ENCODE data around the gene CDC42BPA. TPM values are rescaled to one million over a fixed set of nuclear protein-coding genes. Genes with fewer than 3 reads are reported as not detected.

CDC42BPA gene
- total RNA-seq, 1 experiment from 2014 or later: 102 TPM

GRCh38 chr1:227218870-227219573 lies 99.3 kb downstream of the CDC42BPA start:
- H3K27me3 Mint-ChIP-seq (ENCODE audit: insufficient read depth, unreplicated experiment): no peaks in the 10 kb centered on the region
- CTCF ChIA-PET: interaction anchor here (0.5 to 4.4 kb wide), 7 partner anchors 11 to 671 kb away, joined by 3 to 22 read pairs (median 3); partner anchors contain the start of gene STUM
- no TSS peak for BruUV-seq (replicated peaks)
- H3K36me3 Mint-ChIP-seq (ENCODE audit: insufficient read depth, unreplicated experiment): no peaks in the 10 kb centered on the region
- H3K4me1 Mint-ChIP-seq (ENCODE audit: insufficient read depth, unreplicated experiment): peaks cover 27% of the 10 kb centered on the region
- POLR2A ChIA-PET: interaction anchor here (0.7 to 1.0 kb wide), 2 partner anchors 20 to 141 kb away, joined by 3 read pairs; no protein-coding TSS in a partner anchor
- intact Hi-C loops (cut with micrococcal nuclease): no loop called here
- TF ChIP-seq CTCF (IDR thresholded peaks at IDR 0.05; ENCODE audit: unreplicated experiment): no peak
- no peak overlapping the region for H3K27ac Mint-ChIP-seq (ENCODE audit: low read depth, unreplicated experiment)
- no peak for DNase-seq (ENCODE audit: unreplicated experiment)
- H3K9me3 Mint-ChIP-seq (ENCODE audit: unreplicated experiment): no peaks in the 10 kb centered on the region
- no peak overlapping the region for H3K4me3 Mint-ChIP-seq (ENCODE audit: unreplicated experiment)

- ChIA-PET CTCF (interaction anchor here (1.0 to 4.4 kb wide), 2 partner anchors 18 to 221 kb away, joined by 6 to 22 read pairs; no protein-coding TSS in a partner anchor), POLR2A (interaction anchor here (0.8 to 1.7 kb wide), 5 partner anchors 21 to 176 kb away, joined by 3 to 5 read pairs (median 3); no protein-coding TSS in a partner anchor)
- Mint-ChIP-seq H3K4me1 (ENCODE audit: insufficient read depth, unreplicated experiment) (peaks cover 23% of the 10 kb centered on the region), H3K36me3 (ENCODE audit: insufficient read depth, unreplicated experiment) (peaks cover 11% of the 10 kb centered on the region), H3K27me3 (ENCODE audit: insufficient read depth, unreplicated experiment) (no peaks in the 10 kb centered on the region), H3K4me3 (ENCODE audit: unreplicated experiment) (no peak overlapping the region), H3K9me3 (ENCODE audit: unreplicated experiment) (no peaks in the 10 kb centered on the region), H3K27ac (ENCODE audit: low read depth, unreplicated experiment) (no peak overlapping the region)
- TF ChIP-seq CTCF (IDR thresholded peaks at IDR 0.05; ENCODE audit: unreplicated experiment): no peak
- no TSS peak for BruUV-seq (replicated peaks)
- intact Hi-C loops (cut with micrococcal nuclease): no loop called here
- no peak for DNase-seq (ENCODE audit: unreplicated experiment)
Measured at GRCh38 chr1:227215863-227216510, 102.3 kb downstream of the CDC42BPA start.

- H3K4me1 Mint-ChIP-seq (ENCODE audit: insufficient read depth, unreplicated experiment): peaks cover 16% of the 10 kb centered on the region
- H3K27me3 Mint-ChIP-seq (ENCODE audit: insufficient read depth, unreplicated experiment): no peaks in the 10 kb centered on the region
- no peak overlapping the region for H3K4me3 Mint-ChIP-seq (ENCODE audit: unreplicated experiment)
- H3K27ac Mint-ChIP-seq (ENCODE audit: low read depth, unreplicated experiment): no peak overlapping the region
- H3K36me3 Mint-ChIP-seq (ENCODE audit: insufficient read depth, unreplicated experiment): peaks cover 23% of the 10 kb centered on the region
- intact Hi-C loops (cut with micrococcal nuclease): no loop called here
- H3K9me3 Mint-ChIP-seq (ENCODE audit: unreplicated experiment): no peaks in the 10 kb centered on the region
- ChIA-PET CTCF (interaction anchor here (0.6 to 1.2 kb wide), 3 partner anchors 20 to 84 kb away, joined by 3 to 5 read pairs (median 4); no protein-coding TSS in a partner anchor), POLR2A (interaction anchor here (0.9 kb wide), 1 partner anchor 42 kb away, joined by 3 read pairs; no protein-coding TSS in a partner anchor)
- no TSS peak for BruUV-seq (replicated peaks)
- DNase-seq (ENCODE audit: unreplicated experiment): no peak
- TF ChIP-seq CTCF (IDR thresholded peaks at IDR 0.05; ENCODE audit: unreplicated experiment): no peak
Measured at GRCh38 chr1:227214207-227214606, 104.1 kb downstream of the CDC42BPA start.

GRCh38 chr1:227213426-227213825 lies 104.9 kb downstream of the CDC42BPA start:
- H3K27ac Mint-ChIP-seq (ENCODE audit: low read depth, unreplicated experiment): no peak overlapping the region
- TF ChIP-seq CTCF (IDR thresholded peaks at IDR 0.05; ENCODE audit: unreplicated experiment): no peak
- H3K4me3 Mint-ChIP-seq (ENCODE audit: unreplicated experiment): no peak overlapping the region
- DNase-seq (ENCODE audit: unreplicated experiment): no peak
- no TSS peak for BruUV-seq (replicated peaks)
- CTCF ChIA-PET: no interaction called here
- POLR2A ChIA-PET: interaction anchor here (1.1 kb wide), 1 partner anchor 27 kb away, joined by 3 read pairs; no protein-coding TSS in a partner anchor
- no peaks in the 10 kb centered on the region for H3K9me3 Mint-ChIP-seq (ENCODE audit: unreplicated experiment)
- H3K4me1 Mint-ChIP-seq (ENCODE audit: insufficient read depth, unreplicated experiment): peaks cover 16% of the 10 kb centered on the region
- no peaks in the 10 kb centered on the region for H3K27me3 Mint-ChIP-seq (ENCODE audit: insufficient read depth, unreplicated experiment)
- intact Hi-C loops (cut with micrococcal nuclease): no loop called here
- H3K36me3 Mint-ChIP-seq (ENCODE audit: insufficient read depth, unreplicated experiment): peaks cover 23% of the 10 kb centered on the region
